GM21576 (cell line): ENCODE results near the gene SLC22A8.
"Not testable (repeated sequence)": the region's sequence is repeated elsewhere in the genome, so short reads cannot be mapped to it uniquely, and the experiment has no call there.

Experiments
- ATAC-seq: cut with Tn5 transposase; IDR thresholded peaks from one replicate; pipeline ENCODE4 v1.9.1; 2021; ENCODE audit warnings: mild to moderate bottlenecking, moderate library complexity; ENCODE audit not compliant: unreplicated experiment

Gene SLC22A8

DNA sequence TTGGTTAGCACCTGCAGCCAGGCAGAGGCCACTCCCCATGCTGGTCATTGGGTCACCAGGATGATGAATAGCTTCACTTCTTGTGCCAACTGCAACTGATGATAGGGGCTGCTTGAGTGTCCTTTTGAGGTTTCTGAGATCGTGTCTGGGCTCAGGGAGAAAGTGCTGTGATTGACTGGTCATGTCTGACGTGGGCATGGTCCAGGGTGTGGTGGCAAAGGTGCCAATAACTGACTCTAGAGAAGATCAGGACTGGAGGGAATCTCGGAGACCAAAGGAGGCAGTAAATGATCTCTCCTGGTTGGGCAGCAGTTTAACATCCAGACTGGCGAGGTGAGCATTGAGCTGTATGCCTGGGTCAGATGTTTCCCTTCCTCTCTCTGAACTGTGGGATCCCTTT lies 20.9 kb downstream of the SLC22A8 start:
- ATAC-seq, result no peak

DNA sequence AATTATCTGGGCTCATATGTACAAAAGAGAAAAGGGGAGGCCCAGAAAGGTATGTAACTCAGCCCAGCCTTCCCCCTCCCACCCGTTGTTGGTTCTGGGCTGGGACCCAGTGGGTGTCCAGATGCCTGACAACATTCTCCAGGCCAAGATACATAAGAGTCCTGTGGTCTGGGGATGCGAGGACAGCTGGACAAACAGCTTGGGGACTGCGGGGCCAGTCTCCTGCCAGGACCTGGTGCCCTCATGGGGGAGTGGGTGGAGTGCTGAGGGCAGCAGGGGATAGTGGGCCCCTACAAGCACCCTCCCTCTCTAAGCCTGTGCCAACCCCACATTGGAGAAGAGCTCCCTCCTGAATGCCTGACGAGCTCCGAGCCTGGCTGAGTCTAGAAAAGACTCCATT lies 27.4 kb downstream of the SLC22A8 start:
- ATAC-seq, result no peak

DNA sequence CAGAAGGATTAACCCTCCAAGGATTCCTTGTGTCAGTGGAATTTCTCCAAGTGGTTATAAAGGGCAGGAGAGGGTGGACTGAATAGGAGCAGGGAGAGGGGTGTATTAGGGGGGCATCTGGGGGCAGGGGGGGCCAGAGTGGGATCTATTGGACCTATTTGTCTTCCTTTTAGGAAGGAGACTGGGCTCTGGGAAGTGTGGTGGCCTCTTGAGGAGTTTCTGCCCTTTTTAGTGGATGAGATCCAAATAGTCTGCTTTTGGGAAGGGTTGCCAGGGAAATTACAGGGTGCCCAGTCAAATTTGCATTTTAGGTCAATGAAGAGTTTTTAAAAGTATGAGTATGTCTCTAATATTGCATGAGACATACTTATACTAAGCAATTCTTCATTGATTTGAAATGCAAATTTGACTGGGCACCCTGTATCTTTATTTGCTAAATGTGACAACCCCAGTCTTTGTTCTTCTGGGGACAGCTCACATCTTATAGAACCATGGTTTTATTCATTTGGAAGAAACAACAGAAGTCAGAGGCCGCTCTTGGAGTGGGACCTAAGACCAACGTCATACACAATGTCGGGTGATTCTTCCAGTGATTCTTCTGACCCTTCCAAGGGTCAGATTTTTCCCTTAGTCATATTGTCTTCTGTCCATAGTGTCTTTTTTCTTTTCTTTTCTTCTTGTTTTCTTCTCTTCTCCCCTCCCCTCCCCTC lies 30.4 kb downstream of the SLC22A8 start:
- ATAC-seq, result no peak

DNA sequence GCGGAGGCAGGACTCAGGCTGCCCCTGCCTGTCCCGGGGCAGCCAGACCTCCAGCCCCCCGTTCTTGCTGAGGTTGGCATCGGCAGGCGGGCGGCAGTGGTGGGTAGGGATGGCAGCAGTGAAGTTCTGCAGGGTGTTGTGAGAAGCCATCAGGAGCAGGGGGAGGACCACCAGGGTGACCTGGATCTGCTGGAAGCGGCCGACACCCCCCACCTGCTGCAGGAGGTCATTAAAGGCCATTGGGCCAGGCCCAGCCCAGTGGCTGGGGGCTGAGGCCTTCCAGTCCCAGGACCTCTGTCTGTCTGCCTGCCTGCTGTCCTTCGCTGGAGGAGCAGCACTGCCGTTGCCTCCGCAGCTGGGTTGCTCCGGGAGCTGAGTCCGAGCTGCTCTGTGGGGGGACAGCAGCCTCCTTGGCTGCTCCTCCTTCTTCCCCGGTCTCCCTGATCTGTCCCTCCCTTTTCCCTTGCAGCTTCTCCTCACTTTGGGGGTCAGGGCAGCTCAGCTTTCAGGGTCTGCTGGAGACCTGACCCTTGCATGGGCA lies 31.1 kb downstream of the SLC22A8 start, which contains the start of gene SLC22A6:
Gene SLC22A6 (minus strand): TSS at position 517 of the 541 bp plus-strand sequence. CDS start 277 bp downstream, at position 240.
- no peak for ATAC-seq

DNA sequence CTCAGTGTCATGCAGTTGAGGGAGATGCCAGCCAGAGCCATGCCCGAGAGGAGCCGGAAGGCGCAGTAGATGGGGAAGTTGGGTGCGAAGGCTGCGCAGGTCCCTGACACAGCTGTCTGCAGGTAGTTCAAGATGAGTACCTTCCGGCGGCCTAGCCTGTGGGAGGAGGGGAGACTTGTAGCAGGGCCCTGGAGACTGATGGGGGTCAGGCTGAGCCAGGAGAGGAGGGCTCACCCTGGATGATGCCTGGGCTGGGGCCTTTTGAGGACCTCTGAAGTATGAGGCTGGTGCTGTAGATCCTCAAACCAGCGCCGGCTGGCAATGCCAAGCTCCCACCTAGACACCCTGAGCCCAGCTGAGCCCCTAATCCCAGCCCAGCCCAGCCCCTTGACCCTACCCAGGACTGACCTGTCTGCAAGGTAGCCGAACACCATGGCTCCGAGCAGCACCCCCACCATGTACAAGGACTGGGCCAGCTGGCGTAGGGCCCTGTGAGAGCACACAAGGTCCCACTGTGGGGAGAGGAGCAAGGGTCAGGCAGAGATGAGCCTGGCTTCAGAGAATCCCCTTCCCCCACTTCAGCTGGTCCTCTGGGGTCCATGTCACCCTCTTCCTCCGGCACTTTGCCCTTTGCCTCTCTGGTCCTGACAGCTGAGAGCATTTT lies 32.0 kb downstream of the SLC22A8 start:
- no peak for ATAC-seq

DNA sequence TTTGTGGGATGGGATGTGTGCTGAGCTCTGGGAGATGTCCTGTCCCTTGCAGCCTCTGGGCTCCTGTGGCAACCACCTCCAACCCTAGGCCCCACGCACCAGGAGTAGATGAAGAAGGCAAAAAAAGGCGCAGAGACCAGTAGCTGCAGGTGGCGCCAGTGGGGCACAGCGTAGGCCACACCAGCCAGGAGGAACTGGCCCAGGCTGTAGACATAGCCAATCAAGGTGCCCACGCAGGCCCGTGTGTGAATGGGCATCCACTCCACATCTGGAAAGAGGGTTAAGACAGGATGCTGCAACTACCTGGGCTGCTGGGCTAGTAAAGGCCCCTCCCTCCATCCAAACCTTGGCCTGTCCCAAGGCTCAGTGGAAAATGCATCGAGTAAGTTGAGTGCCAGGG lies 33.9 kb downstream of the SLC22A8 start:
- no peak for ATAC-seq

DNA sequence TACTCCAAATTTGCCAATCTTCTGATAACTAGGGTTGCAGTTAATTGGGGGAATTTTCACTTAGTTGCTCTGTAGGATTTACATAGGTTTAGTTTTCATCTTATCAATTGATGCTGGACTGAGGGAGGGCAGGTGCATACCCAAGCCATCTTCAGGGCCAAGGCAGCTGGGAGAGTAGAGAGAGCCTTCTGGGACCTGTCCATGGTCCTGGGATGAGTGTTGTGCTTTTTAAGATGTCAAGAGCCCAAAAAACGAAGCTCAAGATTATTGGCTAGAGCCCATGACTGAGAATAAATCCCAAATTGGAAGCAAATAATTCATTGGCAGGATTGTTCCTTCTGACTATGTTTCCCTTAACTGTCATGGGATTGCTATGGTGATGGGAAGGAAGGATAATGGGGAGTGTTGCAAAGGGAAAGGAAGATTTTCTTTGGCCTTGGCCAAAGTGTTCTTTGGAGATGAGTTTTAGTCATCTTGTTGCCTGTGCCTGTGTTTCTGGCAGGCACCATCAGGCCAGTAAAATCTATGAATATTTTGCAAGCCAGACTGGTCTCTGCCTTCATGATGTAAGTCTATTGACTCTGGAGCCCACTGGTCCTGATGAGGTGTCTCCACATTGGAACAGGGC lies 35.4 kb downstream of the SLC22A8 start:
- ATAC-seq, result no peak

DNA sequence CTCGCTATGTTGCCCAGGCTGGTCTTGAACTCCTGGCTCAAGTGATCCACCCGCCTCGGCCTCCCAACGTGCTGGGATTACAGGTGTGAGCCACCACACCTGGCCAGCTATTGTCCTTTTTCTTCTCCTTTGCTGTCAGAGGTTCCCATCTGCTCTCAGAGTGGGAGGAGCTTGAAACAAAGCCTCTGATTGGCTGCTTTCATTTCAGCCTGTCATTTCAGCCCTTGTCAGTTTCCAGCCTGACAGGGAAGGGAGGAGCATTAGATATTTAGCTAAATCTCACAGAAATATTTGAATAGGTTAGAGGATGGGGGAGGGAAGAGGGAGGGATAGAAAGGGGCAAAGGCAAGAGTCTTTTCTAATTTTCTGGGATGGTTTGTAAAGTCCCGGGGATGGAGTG lies 39.5 kb downstream of the SLC22A8 start:
- no peak for ATAC-seq

DNA sequence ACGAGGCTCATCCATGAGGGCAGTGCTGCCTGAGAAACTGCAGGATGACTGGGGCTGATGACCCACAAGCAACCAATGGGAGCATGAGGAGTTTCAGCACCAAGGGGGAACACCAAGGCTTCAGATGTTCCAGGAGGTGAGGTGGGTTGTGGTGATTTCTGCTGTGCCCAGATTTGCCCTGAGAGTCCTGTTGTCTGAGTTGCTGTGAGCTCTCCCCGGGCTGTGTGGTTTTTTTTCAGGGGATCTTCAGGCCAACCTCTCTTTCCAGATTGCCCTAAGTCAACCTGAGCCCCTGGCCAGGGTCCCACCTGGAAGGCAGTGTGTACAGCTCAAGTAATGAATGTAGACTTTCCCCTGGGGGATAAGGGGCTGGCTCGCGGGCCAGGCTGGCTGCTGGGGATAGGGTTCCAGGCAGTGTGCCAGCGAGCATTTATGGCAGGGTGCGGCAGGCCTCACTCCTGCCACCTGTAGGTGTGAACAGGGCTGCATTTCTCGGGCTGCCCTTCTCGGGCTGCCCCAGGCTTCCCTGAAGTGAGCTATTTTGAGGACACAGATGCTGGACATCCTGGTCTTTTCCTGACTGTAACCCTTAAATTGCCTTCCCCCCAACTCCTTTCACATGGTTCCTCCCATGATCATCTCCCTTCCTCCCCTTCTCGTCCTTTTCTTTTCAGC lies 40.7 kb downstream of the SLC22A8 start:
- no peak for ATAC-seq

DNA sequence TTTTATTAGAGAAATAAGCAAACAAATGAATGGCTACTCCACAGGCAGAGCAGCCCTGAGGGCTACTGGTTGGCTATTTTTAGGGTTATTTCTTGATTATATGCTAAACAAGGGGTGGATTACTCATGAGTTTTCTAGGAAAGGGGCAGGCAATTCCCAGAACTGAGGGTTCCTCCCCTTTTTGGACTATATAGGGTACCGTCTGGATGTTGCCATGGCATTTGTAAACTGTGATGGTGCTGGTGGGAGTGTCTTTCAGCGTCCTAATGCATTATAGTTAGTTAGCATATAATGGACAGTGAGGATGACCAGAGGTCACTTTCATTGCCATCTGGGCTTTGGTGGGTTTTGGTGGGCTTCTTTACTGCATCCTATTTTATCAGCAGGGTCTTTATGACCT lies 50.1 kb downstream of the SLC22A8 start:
- ATAC-seq, result no peak

DNA sequence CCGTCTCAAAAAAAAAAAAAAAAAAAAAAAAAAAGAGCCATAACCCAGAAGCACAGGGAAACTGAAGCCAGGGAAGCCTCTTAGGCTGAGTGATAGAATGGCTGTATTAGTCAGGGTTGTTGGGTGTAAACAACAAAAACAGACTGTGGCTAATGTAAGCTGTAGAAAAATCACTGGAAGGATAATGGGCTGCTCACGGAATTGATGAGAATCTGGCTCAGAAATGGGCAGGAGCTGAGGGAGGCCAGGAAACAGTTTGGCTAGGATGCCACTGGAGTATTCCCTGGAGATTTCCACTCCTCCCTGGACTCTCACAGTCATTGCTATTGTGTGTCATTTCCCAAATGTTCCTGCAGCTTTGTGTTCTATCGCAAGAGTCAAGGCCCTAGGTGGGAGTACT lies 53.2 kb downstream of the SLC22A8 start:
- no peak for ATAC-seq

DNA sequence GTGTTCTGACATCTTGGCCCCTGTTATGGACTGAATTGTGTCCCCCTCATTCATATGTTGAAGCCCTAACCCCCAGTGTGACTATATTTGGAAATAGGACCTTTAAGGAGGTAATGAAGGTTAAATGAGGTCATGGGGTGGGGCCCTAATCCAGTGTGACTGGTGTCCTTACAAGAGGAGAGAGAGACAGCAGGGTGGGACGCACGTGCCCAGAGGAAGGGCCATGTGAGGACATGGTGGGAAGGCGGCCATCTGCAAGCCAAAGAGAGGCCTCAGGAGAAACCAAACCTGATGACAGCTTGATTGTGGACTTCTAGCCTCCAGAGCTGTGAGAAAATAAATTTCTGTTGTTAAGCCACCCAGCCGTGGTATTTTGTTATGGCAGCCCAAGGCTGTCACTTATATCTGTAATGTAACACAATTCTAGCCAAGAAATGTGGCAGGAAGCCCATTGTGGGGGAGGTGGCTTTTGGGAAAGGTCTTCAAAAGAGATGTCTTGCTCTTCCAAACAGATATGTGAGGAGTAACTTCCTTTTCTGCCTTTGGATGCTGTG lies 54.5 kb downstream of the SLC22A8 start:
- ATAC-seq, result no peak

DNA sequence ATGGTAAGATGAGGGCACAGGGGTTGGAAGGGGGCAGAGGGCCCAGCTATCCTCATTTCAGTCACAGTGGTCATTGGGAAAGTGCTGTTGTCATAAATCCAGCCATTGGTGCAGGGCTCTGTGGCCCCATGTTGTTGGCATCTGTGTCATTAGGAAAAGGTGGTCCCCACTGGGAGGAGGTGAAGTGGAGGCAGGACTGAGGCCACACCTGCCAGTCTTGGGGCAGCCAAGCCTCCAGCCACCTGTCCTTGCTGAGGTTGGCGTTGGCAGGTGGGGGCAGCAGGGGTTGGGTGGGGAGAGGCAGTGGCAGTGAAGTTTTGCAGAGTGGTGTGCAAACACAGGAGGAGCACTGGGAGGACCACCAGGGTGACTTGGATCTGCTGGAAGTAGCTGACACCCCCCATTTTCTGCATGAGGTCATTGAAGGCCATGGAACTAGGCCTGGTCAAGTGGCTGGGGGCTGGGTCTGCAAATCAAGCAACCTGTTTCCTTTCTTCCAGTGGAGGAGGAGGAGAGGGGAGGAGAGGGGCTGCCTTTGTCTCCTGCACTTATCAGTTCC lies 56.1 kb downstream of the SLC22A8 start:
- no peak for ATAC-seq

DNA sequence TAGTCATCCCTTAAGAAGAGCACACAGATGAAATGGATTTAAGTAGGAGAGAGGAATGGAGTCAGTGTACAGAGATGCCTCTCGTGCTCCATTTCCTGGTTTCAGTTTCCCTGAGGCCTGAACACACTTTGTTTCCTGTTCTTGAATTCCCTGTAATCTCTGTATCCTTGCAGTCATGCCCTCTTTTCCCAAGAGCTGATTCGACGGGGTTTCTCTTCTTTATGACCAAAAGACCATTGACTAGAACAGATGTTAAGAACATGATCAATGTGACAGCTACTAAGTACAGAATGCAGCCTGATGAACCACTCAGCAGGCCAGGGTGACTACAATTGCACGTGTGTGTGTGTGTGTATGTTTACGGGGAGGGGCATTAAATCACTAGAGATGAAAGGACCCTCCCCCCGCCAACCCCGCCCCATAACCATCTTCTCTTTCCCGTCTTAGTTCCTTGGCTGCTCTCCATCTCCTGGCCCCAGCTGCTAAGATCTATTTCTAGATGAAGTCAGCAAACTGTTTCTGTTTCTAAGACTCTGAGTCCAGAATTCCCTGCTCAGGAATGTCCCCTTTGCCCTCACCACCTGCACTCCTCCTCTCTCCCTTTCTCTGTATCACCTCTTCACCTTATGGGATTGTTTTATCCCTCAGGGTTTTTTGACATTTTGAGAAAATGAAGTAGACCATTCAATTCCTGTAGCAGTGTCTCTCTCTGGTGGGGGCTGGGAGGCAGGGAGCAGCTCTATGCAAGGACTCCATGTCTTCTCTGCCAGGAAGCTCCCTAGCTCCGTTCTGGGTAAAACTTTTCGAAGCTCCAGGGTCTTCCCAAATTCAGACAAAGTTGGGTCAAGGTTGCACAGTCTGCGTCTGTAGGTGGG lies 56.9 kb downstream of the SLC22A8 start:
- ATAC-seq, result no peak

DNA sequence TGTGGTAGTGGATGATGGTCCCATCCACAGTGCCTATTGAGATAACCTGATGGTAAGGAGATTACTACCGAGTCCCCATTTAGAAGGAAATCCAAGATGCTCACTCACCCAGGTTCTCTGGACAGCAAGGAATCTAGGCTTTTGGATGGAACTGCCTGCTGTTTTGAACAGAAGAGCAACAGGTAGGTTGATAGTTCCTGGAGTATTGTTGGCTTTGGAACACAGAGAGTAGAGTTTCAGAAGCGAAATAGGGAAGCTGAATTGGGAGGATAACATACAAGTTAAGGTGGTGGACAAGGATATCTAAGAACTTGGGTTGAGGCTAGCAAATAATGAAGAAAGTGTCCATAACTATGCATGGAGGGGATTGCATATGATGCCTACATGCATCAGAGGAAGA lies 58.5 kb downstream of the SLC22A8 start:
- no peak for ATAC-seq

DNA sequence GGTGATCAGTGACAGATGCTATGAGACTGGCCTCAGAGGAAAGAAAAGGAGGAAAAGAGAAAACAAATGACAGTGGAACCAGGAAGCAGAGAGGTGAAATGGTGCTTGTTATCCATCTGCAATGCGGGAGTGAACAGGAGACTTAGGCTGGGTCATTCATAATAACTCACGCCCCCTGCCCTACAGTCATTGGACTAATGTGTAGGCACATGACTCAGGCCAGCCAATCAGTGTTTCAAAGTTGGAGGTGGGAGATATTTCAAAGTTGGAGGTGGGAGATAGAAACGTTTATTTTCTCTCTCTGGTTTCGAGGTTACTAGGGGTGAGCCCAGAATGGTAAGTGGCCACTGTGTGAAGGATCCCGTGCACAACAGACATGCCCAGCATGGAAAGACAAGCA lies 61.2 kb downstream of the SLC22A8 start:
- no peak for ATAC-seq

DNA sequence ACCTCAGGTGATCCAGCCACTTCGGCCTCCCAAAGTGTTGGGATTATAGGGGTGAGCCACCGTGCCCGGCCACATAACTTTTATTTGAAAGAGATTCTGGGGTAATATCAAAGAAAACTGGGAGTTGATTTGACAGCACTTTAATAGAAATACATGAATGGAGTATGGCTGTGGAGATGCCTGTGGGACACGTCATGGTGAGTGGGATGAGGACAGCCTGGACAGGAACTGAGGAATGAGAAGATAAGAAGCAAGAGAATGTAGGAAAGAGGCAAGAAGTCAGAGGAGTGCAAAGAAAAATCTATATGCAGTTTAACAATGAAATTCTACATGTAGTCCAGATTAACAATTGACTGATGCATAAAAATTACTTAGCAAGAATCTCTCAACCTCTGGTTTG lies 61.8 kb downstream of the SLC22A8 start:
- no peak for ATAC-seq

DNA sequence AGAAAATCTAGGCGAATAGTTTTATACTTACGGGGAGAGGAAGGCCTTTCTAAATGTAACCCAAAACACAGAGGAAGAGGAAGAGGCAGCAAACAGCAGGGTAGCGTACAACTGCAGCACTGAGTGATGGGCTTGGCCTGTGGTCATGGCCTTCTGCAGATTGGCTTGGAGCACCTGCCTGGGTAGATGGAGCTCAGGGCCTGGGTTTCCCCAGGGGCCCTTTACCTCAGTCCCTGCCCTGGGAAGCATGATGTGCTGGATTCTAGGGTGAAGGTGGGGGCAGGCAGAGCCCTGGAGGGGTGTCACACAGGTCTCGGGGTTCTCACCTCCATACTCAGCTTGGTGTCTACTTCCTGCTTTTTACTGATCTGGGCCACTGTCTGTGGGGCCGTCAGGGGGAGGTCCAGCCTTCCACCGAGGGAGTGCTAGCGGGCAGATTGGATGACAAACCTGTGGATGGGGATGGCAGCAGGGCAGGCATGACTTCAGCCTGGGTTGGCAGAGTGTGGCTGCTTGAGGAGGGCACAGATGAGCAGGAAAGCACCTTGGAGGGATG lies 66.8 kb downstream of the SLC22A8 start:
- ATAC-seq, result no peak

DNA sequence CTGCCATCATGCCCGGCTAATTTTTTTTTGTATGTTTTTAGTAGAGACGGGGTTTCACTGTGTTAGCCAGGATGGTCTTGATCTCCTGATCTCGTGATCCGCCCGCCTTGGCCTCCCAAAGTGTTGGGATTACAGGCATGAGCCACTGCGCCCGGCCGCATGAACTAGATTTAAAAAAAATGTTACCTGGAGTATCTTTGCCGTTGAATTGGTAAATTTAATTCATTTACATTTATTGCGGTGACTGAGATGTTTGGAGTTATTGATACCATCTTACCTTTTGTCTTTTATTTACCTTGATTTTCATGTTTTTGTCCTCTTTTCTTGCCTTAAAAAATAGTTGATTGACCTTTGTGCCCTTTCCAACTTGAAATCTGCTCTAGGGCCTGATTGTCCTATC lies 70.1 kb downstream of the SLC22A8 start:
- ATAC-seq, result not testable (repeated sequence)
